ENCODE data around the gene MTMR11.
"Not testable (repeated sequence)": the region's sequence is repeated elsewhere in the genome, so short reads cannot be mapped to it uniquely, and the experiment has no call there.

MTMR11 gene

DNA sequence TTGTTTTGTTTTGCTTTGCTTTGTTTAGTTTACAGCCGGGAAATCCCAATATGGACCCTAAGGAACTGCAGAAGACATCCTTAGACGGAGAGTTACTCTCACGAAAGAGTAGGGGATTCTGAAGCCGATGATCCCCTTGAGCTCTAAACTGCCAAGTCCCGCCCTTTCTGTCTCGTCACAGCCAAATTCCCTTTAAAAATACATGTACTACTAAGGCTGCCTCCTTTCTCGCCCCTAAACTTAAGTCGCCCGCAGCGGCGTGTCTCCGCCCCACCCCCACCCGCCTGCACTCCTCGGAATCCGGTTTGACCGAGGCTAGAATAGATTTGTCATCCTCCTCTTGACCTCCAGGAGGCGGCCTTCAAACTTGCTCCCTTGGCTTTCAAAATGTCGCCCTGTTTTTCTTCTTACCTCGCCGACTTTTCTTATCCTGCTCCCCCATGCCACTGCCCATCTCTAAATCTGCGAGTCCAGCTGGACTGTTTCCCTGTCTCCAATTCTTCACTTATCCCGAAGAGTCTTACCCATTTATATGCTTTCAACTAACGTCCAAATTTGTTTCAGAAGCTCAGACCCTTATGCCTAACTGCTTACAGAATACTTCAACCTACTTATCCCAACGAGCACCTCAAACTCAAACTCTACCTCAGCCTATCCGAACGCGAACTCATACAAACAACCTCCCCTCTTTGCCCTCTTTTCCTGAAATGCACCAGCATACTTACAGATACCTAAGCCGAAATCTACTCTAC, 48.3 kb downstream of the MTMR11 start:
- H3K27ac Mint-ChIP-seq, result no peak overlapping the region
- H3K27me3 Mint-ChIP-seq, result no peaks in the 10 kb centered on the region
- H3K4me1 Mint-ChIP-seq (ENCODE audit: low read depth), result peaks cover 4% of the 10 kb centered on the region
- no peak overlapping the region for H3K4me3 Mint-ChIP-seq
- no peaks in the 10 kb centered on the region for H3K36me3 Mint-ChIP-seq (ENCODE audit: low read depth)
- no peaks in the 10 kb centered on the region for H3K9me3 Mint-ChIP-seq

DNA sequence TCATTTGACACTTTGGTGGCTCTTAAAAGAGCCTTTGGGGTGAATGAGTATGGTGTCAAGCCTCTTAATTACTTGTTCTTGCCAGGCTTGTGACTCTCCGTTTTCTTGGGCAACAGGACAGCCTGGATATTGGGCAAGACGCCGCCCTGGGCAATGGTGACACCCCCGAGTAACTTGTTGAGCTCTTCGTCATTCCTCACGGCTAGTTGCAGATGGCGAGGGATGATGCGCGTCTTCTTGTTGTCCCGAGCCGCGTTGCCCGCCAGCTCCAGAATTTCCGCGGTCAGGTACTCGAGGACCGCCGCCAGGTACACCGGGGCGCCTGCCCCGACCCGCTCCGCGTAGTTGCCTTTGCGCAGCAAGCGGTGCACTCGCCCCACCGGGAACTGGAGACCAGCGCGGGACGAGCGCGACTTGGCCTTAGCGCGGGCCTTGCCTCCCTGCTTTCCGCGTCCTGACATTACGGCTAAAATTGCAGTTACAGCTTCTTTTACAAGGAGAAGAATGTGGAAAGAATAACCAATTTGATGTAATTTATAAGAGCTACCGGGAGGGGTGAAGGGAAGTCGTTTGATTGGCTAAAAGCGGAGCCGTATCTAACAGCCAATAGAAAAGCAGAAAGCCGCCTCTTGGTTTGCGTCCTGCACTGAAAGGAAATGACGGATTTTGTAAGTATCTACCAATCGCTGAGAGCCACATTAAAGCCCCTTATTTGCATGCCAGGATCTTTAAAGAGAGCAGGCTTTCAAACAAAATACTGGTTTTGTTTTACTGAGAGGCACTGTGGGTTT, 49.0 kb downstream of the MTMR11 start:
- Mint-ChIP-seq H3K9me3 (no peaks in the 10 kb centered on the region), H3K27me3 (no peaks in the 10 kb centered on the region), H3K36me3 (ENCODE audit: low read depth) (no peaks in the 10 kb centered on the region), H3K4me1 (ENCODE audit: low read depth) (peaks cover 4% of the 10 kb centered on the region), H3K4me3 (no peak overlapping the region), H3K27ac (no peak overlapping the region)

DNA sequence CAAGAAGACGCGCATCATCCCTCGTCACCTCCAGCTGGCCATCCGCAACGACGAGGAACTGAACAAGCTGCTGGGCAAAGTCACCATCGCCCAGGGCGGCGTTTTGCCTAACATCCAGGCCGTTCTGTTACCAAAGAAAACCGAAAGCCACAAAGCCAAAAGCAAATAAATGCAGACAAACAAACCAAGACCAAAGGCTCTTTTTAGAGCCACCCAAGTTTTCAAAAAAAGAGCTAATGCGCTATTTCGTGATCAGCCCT, 49.6 kb downstream of the MTMR11 start:
- not testable (repeated sequence) for H3K9me3 Mint-ChIP-seq; H3K4me3 Mint-ChIP-seq; H3K36me3 Mint-ChIP-seq (ENCODE audit: low read depth); H3K27me3 Mint-ChIP-seq; H3K27ac Mint-ChIP-seq; H3K4me1 Mint-ChIP-seq (ENCODE audit: low read depth)

DNA sequence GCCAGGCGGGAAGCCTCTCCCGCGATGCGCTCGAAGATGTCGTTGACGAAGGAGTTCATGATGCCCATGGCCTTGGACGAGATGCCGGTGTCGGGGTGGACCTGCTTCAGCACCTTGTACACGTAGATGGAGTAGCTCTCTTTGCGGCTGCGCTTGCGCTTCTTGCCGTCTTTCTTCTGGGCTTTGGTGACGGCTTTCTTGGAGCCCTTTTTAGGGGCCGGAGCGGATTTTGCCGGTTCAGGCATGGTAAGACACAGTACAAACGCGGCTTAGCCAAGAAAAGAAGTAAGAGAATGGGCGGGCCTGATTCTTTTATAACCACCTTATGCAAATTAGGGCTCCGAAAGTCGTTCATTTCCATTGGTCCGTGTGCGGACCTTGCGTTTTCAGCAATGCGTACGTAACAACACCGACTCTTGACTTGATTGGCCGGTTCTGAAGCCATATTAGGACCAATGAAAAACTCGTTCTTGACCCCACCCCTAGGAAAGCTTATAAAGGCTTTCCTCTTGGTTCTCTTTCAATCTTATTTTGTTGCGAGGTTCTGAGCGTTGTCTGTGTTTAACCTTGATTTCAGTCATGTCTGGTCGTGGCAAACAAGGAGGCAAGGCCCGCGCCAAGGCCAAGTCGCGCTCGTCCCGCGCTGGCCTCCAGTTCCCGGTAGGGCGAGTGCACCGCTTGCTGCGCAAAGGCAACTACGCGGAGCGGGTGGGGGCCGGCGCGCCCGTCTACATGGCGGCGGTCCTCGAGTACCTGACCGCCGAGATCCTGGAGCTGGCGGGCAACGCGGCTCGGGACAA, 50.1 kb downstream of the MTMR11 start:
- H3K36me3 Mint-ChIP-seq (ENCODE audit: low read depth), result no peaks in the 10 kb centered on the region
- no peaks in the 10 kb centered on the region for H3K27me3 Mint-ChIP-seq
- H3K4me3 Mint-ChIP-seq, result no peak overlapping the region
- H3K27ac Mint-ChIP-seq, result no peak overlapping the region
- no peaks in the 10 kb centered on the region for H3K9me3 Mint-ChIP-seq
- peaks cover 10% of the 10 kb centered on the region for H3K4me1 Mint-ChIP-seq (ENCODE audit: low read depth)

DNA sequence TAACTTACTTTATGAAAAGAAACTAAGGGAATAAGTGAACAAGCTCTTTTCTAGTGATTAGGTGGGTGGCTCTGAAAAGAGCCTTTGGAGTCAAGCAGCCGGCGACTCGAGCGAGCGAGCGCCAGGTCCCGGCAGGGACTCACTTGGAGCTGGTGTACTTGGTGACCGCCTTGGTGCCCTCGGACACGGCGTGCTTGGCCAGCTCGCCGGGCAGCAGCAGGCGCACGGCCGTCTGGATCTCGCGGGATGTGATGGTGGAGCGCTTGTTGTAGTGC, 50.6 kb downstream of the MTMR11 start:
- not testable (repeated sequence) for H3K36me3 Mint-ChIP-seq (ENCODE audit: low read depth); H3K27me3 Mint-ChIP-seq; H3K4me3 Mint-ChIP-seq; H3K9me3 Mint-ChIP-seq; H3K4me1 Mint-ChIP-seq (ENCODE audit: low read depth); H3K27ac Mint-ChIP-seq

DNA sequence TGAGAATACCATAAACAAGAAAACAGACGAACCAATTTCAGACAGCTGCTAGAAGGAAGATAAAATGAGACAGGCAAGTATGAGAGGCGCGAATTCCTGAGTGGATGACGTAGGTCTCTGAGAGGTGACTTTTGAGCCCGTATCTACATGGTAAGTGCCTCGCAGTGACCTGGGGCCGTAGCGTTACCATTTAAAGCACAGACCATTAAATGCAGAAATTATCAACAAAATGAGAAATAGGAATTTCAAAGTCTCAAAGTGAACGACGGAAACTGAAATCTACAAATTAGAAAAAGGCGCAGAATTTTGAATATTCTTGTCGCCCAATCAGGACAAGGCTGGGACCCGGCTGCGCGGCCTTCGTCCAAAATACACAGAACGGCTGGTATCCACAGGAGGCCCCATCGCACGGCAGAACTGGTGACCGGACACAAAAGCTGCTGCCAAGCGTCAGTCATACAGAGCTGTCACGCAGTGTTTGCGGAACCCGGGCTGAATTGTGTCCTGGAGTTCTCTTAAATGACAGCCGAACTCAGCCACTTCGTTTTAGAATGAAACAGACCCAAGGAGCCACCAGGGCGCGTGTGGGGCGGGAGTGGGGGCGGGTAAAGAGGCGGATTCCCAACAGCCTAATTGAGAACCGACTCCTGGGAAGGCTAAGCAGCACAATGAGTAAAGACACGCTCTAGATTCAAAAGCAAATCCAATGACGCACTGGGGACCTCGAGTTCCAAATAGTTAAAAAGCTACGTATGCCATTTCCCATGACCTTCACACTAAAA, 51.1 kb downstream of the MTMR11 start:
- H3K27me3 Mint-ChIP-seq, result no peaks in the 10 kb centered on the region
- peaks cover 10% of the 10 kb centered on the region for H3K4me1 Mint-ChIP-seq (ENCODE audit: low read depth)
- H3K4me3 Mint-ChIP-seq, result no peak overlapping the region
- H3K36me3 Mint-ChIP-seq (ENCODE audit: low read depth), result no peaks in the 10 kb centered on the region
- no peak overlapping the region for H3K27ac Mint-ChIP-seq
- H3K9me3 Mint-ChIP-seq, result no peaks in the 10 kb centered on the region

DNA sequence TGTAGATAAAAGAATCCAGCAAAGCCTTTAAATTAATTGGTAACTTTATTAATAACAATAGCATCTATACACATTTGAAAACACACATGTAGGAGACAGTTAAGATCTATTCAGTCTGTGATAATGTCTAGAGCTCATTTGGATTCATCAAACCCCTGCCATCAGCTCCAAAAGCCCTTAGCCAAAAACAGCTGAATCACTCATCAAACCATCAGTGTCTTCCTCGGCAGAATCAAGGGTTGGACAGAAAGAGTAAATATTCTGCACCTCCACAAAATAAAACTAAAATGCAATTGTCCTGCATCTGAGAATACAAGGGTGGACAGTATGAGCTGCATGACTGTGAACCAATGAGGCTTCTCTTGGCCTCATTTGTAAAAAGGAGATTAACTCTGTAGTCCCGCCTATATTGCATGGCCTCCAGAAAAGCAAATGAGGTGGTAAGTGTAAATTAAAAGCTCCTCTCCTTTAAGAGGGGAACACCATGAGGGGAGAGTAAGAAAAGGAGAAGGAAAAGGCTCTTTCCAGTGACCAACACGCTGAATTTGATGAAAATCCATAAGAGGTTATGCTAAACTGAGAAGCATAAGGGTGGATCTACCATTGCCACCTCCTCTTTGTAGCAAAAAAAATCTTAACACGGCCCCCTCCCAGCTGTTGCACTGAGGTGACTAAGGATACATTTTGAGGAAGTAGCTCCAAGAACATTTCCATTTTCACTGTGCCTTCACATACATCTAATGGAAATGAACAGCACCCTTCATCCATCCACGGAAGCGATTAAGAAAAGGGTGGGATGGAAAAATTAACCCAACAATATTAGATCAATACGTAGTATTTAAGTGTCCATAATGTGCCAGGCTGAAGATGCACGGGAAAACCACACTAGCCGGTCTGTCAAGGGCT, 52.0 kb downstream of the MTMR11 start:
- Mint-ChIP-seq H3K36me3 (ENCODE audit: low read depth) (no peaks in the 10 kb centered on the region), H3K27me3 (no peaks in the 10 kb centered on the region), H3K27ac (no peak overlapping the region), H3K4me3 (no peak overlapping the region), H3K9me3 (no peaks in the 10 kb centered on the region), H3K4me1 (ENCODE audit: low read depth) (peaks cover 16% of the 10 kb centered on the region)

DNA sequence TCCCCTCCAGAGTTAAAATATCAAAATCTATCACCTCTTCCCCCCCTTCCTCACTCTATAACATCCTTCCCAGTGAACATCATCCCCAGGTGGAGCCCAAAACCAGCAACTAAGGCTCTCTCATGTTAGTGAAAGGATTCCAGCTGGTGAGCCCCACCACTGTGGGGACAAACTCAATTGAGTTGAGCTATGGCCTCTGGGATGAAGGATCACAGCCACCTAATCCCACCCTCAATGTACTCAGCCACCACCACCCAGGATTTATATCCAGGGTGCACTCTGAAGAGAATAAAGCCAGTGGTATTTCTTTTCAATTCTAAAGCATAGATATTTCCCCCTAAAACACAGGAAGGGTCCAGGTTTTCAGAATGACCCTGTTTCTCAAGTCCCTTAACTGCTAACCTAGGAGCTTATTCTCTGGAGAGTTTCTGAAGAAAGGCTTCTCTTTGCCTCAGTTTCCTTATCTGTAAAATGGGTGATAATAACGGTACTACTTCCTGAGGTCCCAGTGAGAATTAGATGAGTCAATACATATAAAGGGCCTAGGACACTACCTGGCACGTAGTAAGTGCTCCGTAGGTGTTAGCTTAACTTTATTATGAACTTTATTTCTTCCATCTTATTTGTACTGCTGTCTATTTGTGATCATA, 53.0 kb downstream of the MTMR11 start:
- Mint-ChIP-seq H3K27me3 (no peaks in the 10 kb centered on the region), H3K36me3 (ENCODE audit: low read depth) (no peaks in the 10 kb centered on the region), H3K9me3 (no peaks in the 10 kb centered on the region), H3K4me3 (peak overlapping the region; percentile 8), H3K27ac (no peak overlapping the region), H3K4me1 (ENCODE audit: low read depth) (peaks cover 20% of the 10 kb centered on the region)

DNA sequence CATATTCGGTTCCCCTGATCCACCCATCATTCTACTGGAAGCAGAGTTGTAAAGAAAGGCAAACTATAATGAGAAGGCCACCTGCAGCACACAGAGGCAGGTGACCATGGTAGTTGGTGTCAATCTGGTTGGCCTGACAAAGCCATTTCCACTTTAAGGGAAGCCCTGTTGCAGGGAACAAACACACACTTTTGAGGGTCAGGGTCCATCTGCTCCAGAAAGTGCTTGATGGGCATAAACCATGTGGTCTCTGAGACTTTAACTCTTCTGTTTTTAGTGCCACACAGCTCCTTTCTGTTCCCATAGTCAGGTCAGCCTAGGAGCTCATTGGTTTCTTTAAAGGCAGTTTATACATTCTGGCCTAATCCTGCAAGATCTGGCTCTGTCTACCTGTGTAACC, 54.8 kb downstream of the MTMR11 start:
- peaks cover 20% of the 10 kb centered on the region for H3K4me1 Mint-ChIP-seq (ENCODE audit: low read depth)
- no peak overlapping the region for H3K4me3 Mint-ChIP-seq
- no peaks in the 10 kb centered on the region for H3K9me3 Mint-ChIP-seq
- H3K27me3 Mint-ChIP-seq, result no peaks in the 10 kb centered on the region
- H3K36me3 Mint-ChIP-seq (ENCODE audit: low read depth), result no peaks in the 10 kb centered on the region
- peak overlapping the region; percentile 83 for H3K27ac Mint-ChIP-seq

DNA sequence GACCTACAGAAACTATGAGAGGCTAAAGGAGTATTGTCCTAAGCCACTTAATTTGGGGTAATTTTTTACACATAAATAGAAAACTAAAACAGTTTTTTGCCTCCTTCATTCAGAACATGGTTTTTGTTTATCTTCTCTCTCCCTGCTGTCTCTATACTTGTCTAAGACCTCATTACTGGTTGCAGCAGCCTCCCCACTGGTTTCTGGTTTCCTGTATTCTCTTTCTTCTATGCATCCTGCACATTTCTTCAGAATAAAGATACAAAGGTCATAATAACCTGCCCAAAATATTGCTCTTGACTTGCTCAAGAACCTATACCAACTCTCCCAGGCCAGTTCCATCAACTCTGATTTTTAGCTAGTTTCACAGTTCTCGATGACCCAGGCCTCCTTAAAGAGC, 57.1 kb downstream of the MTMR11 start:
- Mint-ChIP-seq H3K27ac (peak overlapping the region; percentile 80), H3K9me3 (no peaks in the 10 kb centered on the region), H3K4me3 (peak overlapping the region; percentile 4), H3K27me3 (no peaks in the 10 kb centered on the region), H3K36me3 (ENCODE audit: low read depth) (no peaks in the 10 kb centered on the region), H3K4me1 (ENCODE audit: low read depth) (peaks cover 20% of the 10 kb centered on the region)
